Stimulated activated CD8-positive, alpha-beta memory T cell treated with anti-CD3 and anti-CD28 coated beads, Interleukin-7, amount 100 ng/mL, for 48 hours (primary cell): ENCODE results near the gene CYP3A5.

ENCODE experiments used
- DNase-seq, 2 donors: peaks; one replicate each; pipeline ENCODE4 v3.0.0-alpha.2; 2020; ENCODE audit warnings: low read depth in 1 of 2; ENCODE audit errors: extremely low read depth in 1 of 2

The CYP3A5 gene

GRCh38 chr7:99616359-99617191 lies 63.2 kb downstream of the CYP3A5 start, which contains the start of gene ZSCAN25:
TSS of gene ZSCAN25 (plus strand) at chr7:99616946. CDS start at chr7:99619607, 2,661 bp downstream.
- DNase-seq, result peak; percentile 74 to 84

GRCh38 chr7:99615989-99616358 lies 63.8 kb downstream of the CYP3A5 start:
- DNase-seq, result no peak

DNA sequence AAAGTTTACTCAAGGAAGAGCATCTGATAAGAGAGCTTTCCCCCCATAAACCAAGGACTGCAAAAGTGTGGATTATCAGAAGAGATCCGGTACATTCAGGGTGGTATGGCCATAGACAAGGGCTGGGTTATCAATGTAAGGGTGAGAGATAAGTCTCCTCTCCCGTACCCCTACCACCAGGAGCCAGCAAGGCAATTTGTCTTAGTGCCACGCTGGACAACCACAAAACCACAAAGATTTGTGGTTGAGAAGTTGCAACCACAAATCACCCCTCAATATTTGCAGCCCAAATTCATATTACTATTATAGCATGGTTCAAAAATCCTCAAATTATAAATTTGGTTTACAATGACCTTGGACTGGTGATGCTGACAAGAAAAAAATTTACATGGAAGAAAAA lies 65.3 kb downstream of the CYP3A5 start:
- DNase-seq, result no peak

DNA sequence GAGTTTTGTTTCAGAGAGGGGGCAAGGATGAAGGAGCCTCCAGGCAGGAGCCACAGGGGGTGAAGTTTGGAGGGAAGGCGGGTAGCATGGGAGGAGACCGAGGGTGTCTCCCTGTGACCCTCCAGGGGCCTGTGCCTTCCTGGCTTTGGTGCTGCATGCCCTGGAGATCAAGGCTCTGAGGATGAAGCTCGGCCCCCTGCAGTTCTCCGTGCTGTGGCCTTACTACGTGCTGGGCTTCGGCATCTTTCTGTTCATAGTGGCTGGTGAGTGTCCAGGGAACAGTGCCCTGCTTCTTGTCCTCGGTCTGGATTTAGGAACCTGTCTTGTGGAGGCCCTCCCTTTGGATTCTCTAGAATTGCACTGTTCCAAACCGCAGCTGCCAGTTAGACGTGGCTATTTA lies 72.2 kb downstream of the CYP3A5 start:
- DNase-seq, result no peak

DNA sequence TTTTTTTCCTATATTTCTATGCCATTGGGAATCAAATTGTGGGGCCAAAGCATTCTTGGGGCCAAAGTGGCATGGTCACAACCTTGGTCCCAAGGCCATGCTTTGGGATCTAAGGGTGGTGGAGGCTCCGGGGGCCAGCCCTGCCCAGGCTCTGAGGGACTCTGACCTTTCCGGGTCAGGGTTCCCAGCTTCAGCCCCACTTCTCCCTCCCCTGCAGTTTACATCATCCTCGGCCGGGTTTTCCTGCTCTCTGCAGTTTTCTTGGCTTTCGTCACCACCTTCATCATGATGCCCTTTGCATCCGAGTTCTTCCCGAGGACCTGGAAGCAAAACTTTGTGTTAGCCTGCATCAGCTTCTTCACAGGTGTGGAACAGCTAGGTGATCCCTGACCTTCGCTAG lies 73.3 kb downstream of the CYP3A5 start:
- DNase-seq, result no peak

- no peak for DNase-seq
These were observed 74.3 kb downstream of the CYP3A5 start for GRCh38 chr7:99605527-99605926.

GRCh38 chr7:99601656-99602310 lies 78.0 kb downstream of the CYP3A5 start:
- DNase-seq, result no peak

- DNase-seq, result no peak
These were observed 80.0 kb downstream of the CYP3A5 start for GRCh38 chr7:99599836-99600235.
